ENCODE data around the gene FLAD1. TPM values are rescaled to one million over a fixed set of nuclear protein-coding genes. Genes with fewer than 3 reads are reported as not detected.

The FLAD1 gene
- total and polyA plus RNA-seq, 2 experiments from 2014 or later, result 74.5 to 75.0 TPM

- TF ChIP-seq ZNF114 (CRISPR knock-in tag; IDR thresholded peaks at IDR 0.05) (no peak), ZNF331 (CRISPR knock-in tag; IDR thresholded peaks at IDR 0.05; ENCODE audit: low read depth) (no peak), ZNF462 (CRISPR knock-in tag; IDR thresholded peaks at IDR 0.05) (no peak), POLR2AphosphoS5 (IDR thresholded peaks at IDR 0.05; ENCODE audit: low read depth) (no peak), REST (IDR thresholded peaks at IDR 0.05; ENCODE audit: unreplicated experiment) (no peak), STAT1 (IDR thresholded peaks at IDR 0.05; ENCODE audit: unreplicated experiment) (no peak), EZH2phosphoT487 (IDR thresholded peaks at IDR 0.05; ENCODE audit: unreplicated experiment) (no peak), CTCF (conservative IDR thresholded peaks at IDR 0.05; ENCODE audit: low read depth in 2 of 2) (no peak), EZH2 (IDR thresholded peaks at IDR 0.05; ENCODE audit: low read depth, unreplicated experiment) (no peak), CREB1 (CRISPR knock-in tag; IDR thresholded peaks at IDR 0.05; ENCODE audit: low read depth) (no peak), NANOG (IDR thresholded peaks at IDR 0.05; ENCODE audit: borderline replicate concordance) (no peak), ETS1 (IDR thresholded peaks at IDR 0.05) (no peak), JUNB (IDR thresholded peaks at IDR 0.05; ENCODE audit: unreplicated experiment) (no peak)
- ATAC-seq, result no peak
Measured at GRCh38 chr1:155032886-155033285, 49.7 kb downstream of the FLAD1 start.

More at GRCh38 chr1:155032886-155033285, 49.7 kb downstream of the FLAD1 start:
- Histone ChIP-seq H3K4me3 (no peak overlapping the region), H3K27ac (ENCODE audit: low read depth) (no peak overlapping the region), H3F3A (replicated peaks; ENCODE audit: low read depth) (no peaks in the 10 kb centered on the region), H3K4me1 (ENCODE audit: insufficient read depth) (no peaks in the 10 kb centered on the region), H3K27me3 (ENCODE audit: insufficient read depth) (no peaks in the 10 kb centered on the region), H3K4me2 (no peak overlapping the region), H4K20me1 (replicated peaks; ENCODE audit: insufficient read depth) (no peaks in the 10 kb centered on the region), H3K36me3 (ENCODE audit: insufficient read depth) (no peaks in the 10 kb centered on the region), H3K79me2 (replicated peaks; ENCODE audit: insufficient read depth) (no peaks in the 10 kb centered on the region), H3K9me2 (ENCODE audit: insufficient read depth) (no peaks in the 10 kb centered on the region), H2AFZ (no peak overlapping the region)
- Mint-ChIP-seq H3K4me1 (peaks cover 5% of the 10 kb centered on the region; the same call in 1 of the 3 replicates), H3K4me3 (no peak overlapping the region), H3K27me3 (ENCODE audit: insufficient read depth, low read depth, poor library complexity) (peaks cover 8% of the 10 kb centered on the region), H3K27ac (no peak overlapping the region), H3K36me3 (ENCODE audit: low read depth) (no peaks in the 10 kb centered on the region), H3K9me3 (no peaks in the 10 kb centered on the region)
- no peak for DNase-seq (ENCODE audit: low spot score)

Measured in GM23338 (cell line).